ES-I3 (cell line): ENCODE measurements around the gene SYT15.
"Not testable (repeated sequence)": the region's sequence is repeated elsewhere in the genome, so short reads cannot be mapped to it uniquely, and the experiment has no call there.

ENCODE experiments used
- H3K36me3 ChIP-seq: 2 replicates; pipeline ENCODE4 v1.6.1; 2013; ENCODE audit warnings: mild to moderate bottlenecking, low read length, control low read depth, moderate library complexity; ENCODE audit not compliant: insufficient read depth
- H3K4me1 ChIP-seq: 2 replicates; pipeline ENCODE4 v1.6.1; 2013; ENCODE audit warnings: mild to moderate bottlenecking, control low read depth, low read length; ENCODE audit not compliant: insufficient read depth
- H3K9ac ChIP-seq: 2 replicates; pipeline ENCODE4 v1.6.1; 2013; ENCODE audit warnings: low read depth, mild to moderate bottlenecking, low read length, moderate library complexity
- H3K9me3 ChIP-seq: 2 replicates; pipeline ENCODE4 v1.6.1; 2013; ENCODE audit warnings: mild to moderate bottlenecking, low read length, moderate library complexity; ENCODE audit not compliant: control insufficient read depth, insufficient read depth

The SYT15 gene

DNA sequence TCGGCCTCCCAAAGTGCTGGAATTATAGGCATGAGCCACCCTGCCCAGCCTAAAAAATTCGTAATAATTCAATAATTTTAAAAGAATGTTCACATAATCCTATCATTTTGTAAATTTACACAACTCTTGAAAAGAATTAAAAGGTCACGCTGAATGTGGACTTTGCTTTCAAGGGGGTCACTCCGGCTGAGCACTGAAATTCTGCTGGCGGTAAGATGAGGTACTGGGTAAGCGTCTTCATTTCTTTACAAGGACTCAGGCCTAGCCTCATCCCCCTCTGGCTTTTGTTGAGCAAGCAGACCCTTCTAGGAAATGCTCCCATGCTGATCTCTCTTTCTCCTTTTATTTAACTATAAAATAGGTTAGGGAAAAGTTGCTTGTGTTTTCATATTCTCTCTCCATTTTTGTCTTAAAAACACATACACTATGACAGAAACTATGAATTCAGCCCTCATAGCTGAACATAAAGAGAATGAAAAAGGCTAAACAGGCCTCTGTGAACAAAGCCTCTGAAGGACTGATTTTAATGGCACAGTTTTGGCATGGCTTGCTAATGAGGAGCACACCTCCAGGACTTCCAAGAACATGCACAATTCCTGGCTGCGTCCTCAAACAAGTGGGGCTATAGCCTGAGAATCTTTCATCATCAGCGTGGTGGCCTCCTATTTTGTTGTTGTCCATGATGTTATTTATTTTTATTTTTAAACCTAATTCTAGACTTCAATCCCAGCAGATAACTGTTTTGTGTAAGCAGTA is 45.1 kb downstream of the SYT15 start:
- H3K4me1 ChIP-seq, H3K9me3 ChIP-seq, H3K36me3 ChIP-seq, H3K9ac ChIP-seq: not testable (repeated sequence)

DNA sequence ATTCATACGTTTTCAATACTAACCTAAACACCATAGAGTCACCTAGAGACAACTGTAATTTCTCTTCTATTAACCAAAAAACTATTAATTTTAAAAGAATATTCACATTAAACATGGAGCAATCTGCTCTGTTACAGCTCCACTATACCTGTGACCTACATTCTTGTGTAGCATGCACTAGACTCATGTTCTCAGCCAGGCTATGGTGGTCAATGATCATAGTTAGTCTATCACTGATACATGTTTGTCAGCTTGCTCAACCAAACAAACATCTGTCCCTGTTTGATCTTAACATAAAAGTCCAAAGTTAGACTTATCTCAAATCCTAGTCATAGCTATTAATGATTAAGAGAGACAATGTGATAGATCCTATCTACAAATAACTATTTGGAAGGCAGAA is 50.9 kb downstream of the SYT15 start:
- not testable (repeated sequence) for H3K36me3 ChIP-seq, H3K4me1 ChIP-seq, H3K9ac ChIP-seq, H3K9me3 ChIP-seq

DNA sequence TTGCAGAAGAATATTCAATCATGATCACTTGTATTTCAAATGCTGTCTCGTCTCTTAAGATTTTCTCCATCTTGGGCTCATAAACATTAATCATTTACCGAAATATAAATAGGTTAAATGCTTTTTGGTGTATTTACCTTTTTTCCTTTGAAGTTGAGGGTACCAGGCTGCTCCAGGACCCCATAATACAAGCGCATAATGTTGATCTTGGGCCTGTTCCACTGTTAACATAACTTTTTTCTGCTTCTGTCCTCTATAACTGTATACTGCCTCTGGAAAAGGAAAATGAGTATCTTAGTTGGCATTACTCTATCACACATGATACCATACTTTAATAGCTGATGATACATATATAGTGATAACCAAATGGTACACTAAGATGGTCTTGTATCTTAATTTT is 51.9 kb downstream of the SYT15 start:
- H3K9ac ChIP-seq, H3K4me1 ChIP-seq, H3K9me3 ChIP-seq, H3K36me3 ChIP-seq: not testable (repeated sequence)

DNA sequence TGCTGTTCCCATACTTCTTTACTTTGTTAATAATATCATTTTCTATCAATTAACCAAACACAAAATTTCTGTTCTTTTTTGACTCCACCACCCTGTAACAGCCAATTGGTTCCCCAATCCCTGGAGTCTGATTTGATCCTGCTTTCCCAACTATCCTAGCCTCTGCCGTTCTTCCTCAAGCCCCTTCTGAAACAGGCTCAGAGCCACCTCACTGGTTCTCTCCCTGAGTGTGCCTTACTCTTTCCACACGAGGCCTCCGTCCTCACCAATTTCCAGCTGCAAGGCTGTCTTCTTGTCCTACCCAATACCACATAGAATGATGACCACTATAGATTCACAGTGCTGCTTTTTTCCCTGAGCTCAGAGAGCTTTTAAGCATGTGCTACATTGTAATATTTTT is 52.8 kb downstream of the SYT15 start:
- not testable (repeated sequence) for H3K9ac ChIP-seq, H3K4me1 ChIP-seq, H3K9me3 ChIP-seq, H3K36me3 ChIP-seq

DNA sequence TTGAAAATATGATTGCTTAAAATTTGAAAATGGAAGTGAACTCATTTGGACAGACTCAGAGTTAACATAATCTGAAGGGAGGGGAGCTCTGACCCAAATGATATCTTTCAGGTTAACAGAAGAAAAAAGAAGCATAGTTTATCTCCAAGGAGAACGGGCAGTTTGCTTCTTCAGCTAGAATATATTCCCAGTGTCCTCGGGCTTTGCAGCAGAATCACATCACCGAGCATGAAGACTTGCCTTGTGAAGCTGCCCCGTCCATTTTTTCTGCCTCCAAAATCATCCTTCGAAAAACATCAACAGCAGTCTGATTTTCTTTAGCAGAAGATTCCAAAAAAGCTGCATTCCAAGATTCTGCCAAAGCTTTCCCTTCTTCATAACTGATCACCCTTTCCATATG is 55.8 kb downstream of the SYT15 start:
- H3K9me3 ChIP-seq = not testable (repeated sequence)

DNA sequence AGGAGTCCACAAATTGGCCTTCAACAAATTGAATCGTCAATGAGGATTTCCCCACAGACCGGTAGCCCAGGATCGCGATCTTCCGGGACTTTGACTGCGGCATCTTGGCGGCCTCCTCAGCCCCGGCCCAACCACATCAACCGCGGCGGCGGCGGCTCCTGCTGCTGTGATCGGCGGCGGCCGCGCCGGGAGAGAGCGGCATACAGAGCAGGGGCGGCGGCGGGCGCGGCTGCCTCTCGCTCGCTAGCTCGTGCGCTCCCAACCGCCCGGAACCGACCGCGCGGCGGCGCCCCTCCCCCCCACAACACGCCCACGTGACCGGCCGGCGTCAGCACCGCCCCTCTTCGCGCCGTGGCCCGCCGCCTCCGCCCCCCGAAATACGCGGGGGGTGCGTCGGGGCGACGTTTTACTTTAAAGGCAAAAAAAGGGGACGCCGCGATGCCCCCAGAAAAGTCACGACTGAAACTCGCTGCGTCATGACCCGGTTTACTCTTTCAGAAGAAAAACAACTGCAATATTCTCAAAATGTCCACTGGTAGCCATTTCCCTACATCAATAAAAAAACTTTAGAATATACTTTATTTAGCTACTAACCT is 56.5 kb downstream of the SYT15 start:
- not testable (repeated sequence) for H3K36me3 ChIP-seq, H3K4me1 ChIP-seq, H3K9me3 ChIP-seq
- H3K9ac ChIP-seq = peak overlapping the region; percentile 33; the same call in 1 of the 2 replicates

More for the DNA sequence above, 55.8 kb downstream of the SYT15 start:
- H3K9ac ChIP-seq, H3K36me3 ChIP-seq, H3K4me1 ChIP-seq: not testable (repeated sequence)

DNA sequence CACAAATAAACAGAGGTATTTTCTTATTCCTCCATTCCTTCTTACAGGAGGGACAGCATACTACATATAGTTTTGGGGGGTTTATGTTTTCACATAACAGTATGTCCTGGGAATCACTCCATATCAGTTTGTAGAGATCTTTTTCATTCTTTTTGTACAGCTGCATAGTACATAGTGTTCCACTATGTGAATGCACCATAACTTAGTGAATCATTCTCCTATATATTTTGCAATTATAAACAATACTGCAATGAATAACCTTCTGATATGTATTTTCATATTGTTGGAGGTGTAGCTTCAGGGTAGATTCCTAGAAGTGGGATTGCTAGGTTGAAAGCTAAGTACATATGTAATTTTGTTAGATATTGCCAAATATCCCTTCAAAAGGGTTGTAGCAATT is 61.1 kb downstream of the SYT15 start:
- H3K9ac ChIP-seq, H3K36me3 ChIP-seq, H3K9me3 ChIP-seq, H3K4me1 ChIP-seq: not testable (repeated sequence)
